GM18517 (cell line): ENCODE data around the gene CELSR2.
A peak's percentile ranks its signal among the peaks of the same experiment; 100 is the strongest.

Experiments
- ATAC-seq: cut with Tn5 transposase; IDR thresholded peaks from one replicate; pipeline ENCODE4 v1.9.1; 2021; ENCODE audit warnings: mild to moderate bottlenecking, moderate library complexity; ENCODE audit not compliant: unreplicated experiment

Gene CELSR2

GRCh38 chr1:109262231-109263055 is 13.1 kb downstream of the CELSR2 start:
- ATAC-seq = no peak

GRCh38 chr1:109263234-109263596 is 13.9 kb downstream of the CELSR2 start:
- no peak for ATAC-seq

- ATAC-seq = peak; percentile 76
These were observed 14.4 kb downstream of the CELSR2 start for GRCh38 chr1:109263597-109264378.

- ATAC-seq = no peak
These were observed 15.0 kb downstream of the CELSR2 start for GRCh38 chr1:109264379-109264755.

GRCh38 chr1:109265016-109265415 is 15.7 kb downstream of the CELSR2 start:
- no peak for ATAC-seq

- no peak for ATAC-seq
These were observed 16.5 kb downstream of the CELSR2 start for GRCh38 chr1:109265741-109266330.

GRCh38 chr1:109266965-109267364 is 17.6 kb downstream of the CELSR2 start:
- no peak for ATAC-seq

- ATAC-seq = no peak
These were observed 18.5 kb downstream of the CELSR2 start for GRCh38 chr1:109267743-109268300.

GRCh38 chr1:109268431-109269211 is 19.3 kb downstream of the CELSR2 start:
- ATAC-seq = no peak

GRCh38 chr1:109269212-109269980 is 20.1 kb downstream of the CELSR2 start:
- no peak for ATAC-seq

- no peak for ATAC-seq
These were observed 20.8 kb downstream of the CELSR2 start for GRCh38 chr1:109269981-109270622.

- no peak for ATAC-seq
These were observed 21.4 kb downstream of the CELSR2 start for GRCh38 chr1:109270623-109271317.

- no peak for ATAC-seq
These were observed 22.1 kb downstream of the CELSR2 start for GRCh38 chr1:109271458-109271857.

- ATAC-seq = no peak
These were observed 22.9 kb downstream of the CELSR2 start for GRCh38 chr1:109272021-109272799.

GRCh38 chr1:109272831-109273547 is 23.6 kb downstream of the CELSR2 start:
- ATAC-seq = no peak

GRCh38 chr1:109273570-109274288 is 24.4 kb downstream of the CELSR2 start:
- no peak for ATAC-seq
